ENCODE data around the gene GP1BB.

GP1BB gene

GRCh38 chr22:19756288-19757128 is 33.2 kb downstream of the GP1BB start:
- no peak for DNase-seq

GRCh38 chr22:19757140-19757984 is 34.0 kb downstream of the GP1BB start:
- DNase-seq = no peak

DNA sequence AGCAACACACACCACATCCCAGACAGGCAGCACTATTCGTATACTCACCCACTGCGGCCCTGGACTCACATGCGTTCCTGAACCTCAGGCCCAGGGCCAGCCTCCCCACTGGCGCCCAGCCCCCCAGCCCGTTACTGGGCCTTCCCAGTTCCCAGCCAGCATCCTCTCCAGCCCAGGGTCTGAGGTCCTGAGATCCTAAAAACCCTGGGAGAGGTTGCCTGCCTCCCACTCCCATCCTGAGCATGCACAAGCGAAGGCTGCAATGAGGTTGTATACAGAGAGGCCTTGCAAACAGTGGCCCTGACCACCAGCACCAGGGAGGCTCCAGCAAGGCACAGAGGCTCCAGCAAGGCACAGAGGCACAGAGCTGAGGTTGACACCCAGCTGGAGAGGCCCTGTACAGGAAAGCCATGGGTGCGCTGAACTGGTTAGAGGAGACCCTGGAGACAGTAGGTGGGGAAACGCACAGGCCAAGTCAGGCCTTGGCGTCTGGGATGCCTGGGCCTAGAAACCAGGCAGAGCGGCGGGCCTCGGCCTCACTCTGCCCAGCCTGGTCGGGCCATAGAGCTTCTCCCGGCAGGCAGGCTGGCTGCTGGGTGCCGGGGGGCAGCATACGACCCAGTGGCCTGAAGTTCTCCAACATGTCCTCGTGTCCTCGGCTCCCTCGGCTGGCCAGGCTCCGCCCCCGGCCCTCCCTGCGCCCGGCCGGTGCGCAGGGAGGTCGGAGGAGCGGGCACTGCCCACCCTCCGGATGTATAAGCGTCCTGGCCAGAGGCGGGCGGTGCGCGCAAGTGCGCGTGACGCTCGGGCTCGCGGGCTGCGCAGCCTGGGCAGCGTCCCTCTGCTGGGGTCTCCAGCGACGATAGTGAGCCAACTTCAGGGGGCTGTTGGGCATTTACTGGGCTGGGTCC is 34.9 kb downstream of the GP1BB start:
- DNase-seq = peak; percentile 60

- peak; percentile 31 for DNase-seq
Measured at GRCh38 chr22:19758896-19759426, 35.6 kb downstream of the GP1BB start.

DNA sequence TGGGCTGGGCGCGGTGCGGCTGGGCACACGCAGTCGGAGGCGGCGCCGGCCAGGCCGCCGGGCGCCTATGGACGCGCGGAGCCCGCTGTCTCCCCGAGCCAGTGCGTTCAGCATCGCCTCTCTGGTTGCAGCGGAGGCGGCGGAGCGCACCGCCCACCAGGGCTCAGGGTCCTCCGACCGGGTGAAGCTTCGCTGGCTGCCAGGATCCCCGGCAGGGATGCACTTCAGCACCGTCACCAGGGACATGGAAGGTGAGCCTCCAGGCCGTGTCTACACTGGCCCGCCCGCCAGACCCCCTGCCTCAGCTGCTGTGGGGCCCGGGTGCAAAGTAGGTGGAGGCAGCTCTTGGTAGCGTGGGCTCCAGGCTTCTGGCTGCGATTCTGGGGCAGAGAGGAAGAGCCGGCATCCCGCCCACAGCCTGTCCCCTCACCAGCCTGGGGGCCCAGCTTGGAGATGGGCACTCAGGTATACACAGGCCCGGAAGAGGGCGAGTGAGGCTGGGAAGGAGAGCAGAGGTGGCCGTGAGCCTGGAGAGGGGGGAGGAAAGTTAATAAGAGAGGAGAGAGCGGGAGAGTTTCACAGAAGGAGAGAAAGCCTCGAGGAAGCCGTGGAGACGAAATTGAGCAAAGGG is 36.2 kb downstream of the GP1BB start:
- DNase-seq = no peak

GRCh38 chr22:19760058-19760950 is 37.0 kb downstream of the GP1BB start, which contains the start of gene TBX1:
TSS of gene TBX1 (plus strand) at chr22:19760778. CDS start at chr22:19760844, 66 bp downstream.
- no peak for DNase-seq

GRCh38 chr22:19760951-19761724 is 37.8 kb downstream of the GP1BB start:
- no peak for DNase-seq

GRCh38 chr22:19761725-19762567 is 38.6 kb downstream of the GP1BB start:
- no peak for DNase-seq

DNA sequence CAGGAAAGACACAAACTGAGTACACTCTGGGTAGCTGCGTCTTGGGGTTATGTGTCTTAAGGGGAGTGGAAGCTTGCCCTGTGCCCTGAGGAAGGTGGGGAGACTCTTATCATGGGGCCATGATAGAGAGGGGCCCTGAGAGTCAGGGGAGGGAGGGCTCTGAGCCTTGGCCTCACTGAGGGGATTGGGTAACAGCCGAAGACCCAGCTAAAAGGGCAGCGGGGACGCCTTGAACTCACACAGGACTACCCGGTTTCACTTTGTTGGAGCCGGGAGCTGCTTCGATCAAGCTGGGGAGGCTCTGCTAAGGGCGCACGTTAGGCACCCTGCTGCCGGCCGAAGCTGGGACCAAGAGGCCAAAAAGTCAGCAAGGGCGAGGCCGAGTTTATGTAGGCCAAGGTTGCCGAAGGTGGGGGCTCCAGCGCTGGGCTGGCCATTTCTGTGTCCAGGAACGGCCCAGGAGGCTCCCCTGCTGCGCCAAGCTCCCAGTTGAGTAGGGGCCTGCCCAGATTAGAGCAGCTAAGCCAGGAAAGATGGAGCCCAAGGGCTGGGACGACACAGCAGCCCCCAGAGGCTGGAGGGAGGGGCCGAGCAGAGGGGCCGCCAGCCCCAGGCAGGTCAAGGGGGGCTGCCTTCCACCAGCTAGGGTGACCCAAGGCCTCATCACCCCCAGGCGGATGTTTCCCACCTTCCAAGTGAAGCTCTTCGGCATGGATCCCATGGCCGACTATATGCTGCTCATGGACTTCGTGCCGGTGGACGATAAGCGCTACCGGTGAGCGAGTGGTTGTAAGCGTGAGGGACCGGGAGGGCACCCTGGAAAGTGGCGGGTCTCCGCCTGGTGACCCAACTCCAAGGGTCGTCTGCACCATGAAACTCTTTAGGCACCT is 39.5 kb downstream of the GP1BB start:
- no peak for DNase-seq

DNA sequence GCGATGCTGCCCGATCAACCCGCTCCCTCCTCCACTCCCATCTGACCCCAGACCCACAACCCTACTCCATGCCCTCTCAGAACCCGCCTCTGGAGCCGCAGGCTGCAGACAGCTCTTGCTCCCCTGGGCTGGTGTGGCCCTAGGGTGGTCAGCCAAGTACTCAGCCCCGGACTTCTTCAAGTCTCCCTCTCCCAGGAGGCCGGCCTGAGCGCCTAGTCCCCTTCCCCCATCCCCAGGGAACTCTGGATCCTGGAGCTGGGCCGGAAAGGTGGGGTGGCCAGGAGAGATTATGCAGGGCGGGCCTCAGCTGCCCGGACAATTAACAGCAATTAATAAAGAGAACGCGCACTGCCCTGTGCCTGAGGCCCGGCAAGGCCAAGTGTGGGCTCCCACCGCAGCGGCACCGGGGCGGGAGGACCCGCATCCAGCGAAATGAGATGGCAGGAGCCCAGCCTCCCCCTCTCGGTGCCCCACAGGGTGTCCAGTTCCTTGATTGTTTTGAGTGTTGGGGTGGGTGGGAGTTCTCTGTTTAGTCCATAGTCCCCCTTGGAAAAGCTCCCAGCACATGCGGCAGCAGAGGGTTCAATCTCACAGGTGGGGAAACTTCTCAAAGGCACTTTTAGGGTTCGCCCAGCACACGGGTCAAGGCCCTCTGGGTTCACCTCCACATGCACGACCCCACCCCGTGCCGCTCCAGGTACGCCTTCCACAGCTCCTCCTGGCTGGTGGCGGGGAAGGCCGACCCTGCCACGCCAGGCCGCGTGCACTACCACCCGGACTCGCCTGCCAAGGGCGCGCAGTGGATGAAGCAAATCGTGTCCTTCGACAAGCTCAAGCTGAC is 40.3 kb downstream of the GP1BB start:
- DNase-seq = no peak

DNA sequence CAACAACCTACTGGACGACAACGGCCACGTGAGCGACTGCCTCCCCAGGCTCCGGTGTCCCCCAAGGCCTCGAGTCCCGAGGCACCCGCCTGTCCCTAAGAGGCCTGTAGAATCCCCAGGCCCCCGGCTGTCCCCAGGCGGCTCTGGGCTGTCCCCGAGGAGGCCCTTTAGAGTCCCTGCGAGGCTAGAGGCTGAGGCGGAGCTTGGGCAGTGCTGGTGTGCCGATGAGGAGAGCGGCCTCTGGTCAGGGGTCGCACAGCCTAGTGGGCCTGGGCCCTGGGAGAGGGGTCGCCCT is 40.9 kb downstream of the GP1BB start:
- no peak for DNase-seq

- no peak for DNase-seq
Measured at GRCh38 chr22:19764636-19765476, 41.5 kb downstream of the GP1BB start.

DNA sequence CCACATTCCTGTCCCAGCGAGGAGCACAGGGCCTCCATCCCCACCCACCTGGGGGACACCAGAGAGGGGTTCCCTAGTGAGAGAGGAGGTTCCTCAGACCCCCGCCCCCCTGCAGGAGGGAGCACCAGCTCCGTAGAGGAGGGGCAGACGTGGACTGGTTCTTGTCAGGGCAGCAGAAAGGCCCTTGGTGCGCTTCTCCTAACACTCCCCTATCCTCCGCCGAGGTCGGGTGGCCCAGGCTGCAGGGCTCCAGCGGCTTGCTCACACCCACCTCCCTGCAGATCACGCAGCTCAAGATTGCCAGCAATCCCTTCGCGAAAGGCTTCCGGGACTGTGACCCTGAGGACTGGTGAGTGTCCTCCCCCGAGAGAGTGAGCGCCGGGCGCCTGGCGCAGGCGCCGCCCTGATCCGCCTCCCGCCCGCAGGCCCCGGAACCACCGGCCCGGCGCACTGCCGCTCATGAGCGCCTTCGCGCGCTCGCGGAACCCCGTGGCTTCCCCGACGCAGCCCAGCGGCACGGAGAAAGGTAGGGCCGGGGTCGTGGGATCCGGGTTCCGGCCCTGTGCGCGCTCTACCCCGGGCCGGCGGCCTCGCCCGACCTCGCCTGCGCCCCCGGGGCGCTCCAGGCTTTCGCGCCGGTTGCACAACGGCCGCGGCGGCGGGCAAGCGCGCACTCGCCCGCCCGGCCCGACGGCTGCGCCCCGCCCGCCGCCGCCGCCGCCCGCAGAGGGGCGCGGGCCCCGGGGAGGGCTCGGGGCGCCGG is 42.3 kb downstream of the GP1BB start:
- DNase-seq = no peak

- no peak for DNase-seq
Measured at GRCh38 chr22:19766240-19766510, 42.8 kb downstream of the GP1BB start.
